GM12865 (cell line): ENCODE measurements around the gene ETF1.

ENCODE experiments used
- DNase-seq: peaks from one replicate; pipeline ENCODE4 v3.0.0; 2010; ENCODE audit warnings: low read depth
- H3K4me3 ChIP-seq: 2 replicates; pipeline ENCODE4 v1.5.1; 2011; ENCODE audit warnings: mild to moderate bottlenecking, low read depth, low read length, control low read depth
- CTCF ChIP-seq: IDR thresholded peaks from 2 replicates; pipeline ENCODE4 v1.5.1; 2011; ENCODE audit warnings: low read length, control low read depth, low read depth, inconsistent platforms; ENCODE audit not compliant: insufficient read depth; ENCODE audit errors: missing control alignments

ETF1 gene

GRCh38 chr5:138464388-138465260 lies 78.4 kb downstream of the ETF1 start:
- peak; percentile 99 for DNase-seq
- peak overlapping the region; percentile 91 for H3K4me3 ChIP-seq

GRCh38 chr5:138464008-138464387 lies 79.0 kb downstream of the ETF1 start:
- peak; percentile 98 for DNase-seq
- TF ChIP-seq CTCF = peak; percentile 81
- peak overlapping the region; percentile 91 for H3K4me3 ChIP-seq

More at GRCh38 chr5:138464388-138465260, 78.4 kb downstream of the ETF1 start:
- no peak for TF ChIP-seq CTCF

GRCh38 chr5:138463419-138464007 lies 79.5 kb downstream of the ETF1 start:
- TF ChIP-seq CTCF = no peak
- peak; percentile 18 for DNase-seq
- H3K4me3 ChIP-seq = peak overlapping the region; percentile 91

DNA sequence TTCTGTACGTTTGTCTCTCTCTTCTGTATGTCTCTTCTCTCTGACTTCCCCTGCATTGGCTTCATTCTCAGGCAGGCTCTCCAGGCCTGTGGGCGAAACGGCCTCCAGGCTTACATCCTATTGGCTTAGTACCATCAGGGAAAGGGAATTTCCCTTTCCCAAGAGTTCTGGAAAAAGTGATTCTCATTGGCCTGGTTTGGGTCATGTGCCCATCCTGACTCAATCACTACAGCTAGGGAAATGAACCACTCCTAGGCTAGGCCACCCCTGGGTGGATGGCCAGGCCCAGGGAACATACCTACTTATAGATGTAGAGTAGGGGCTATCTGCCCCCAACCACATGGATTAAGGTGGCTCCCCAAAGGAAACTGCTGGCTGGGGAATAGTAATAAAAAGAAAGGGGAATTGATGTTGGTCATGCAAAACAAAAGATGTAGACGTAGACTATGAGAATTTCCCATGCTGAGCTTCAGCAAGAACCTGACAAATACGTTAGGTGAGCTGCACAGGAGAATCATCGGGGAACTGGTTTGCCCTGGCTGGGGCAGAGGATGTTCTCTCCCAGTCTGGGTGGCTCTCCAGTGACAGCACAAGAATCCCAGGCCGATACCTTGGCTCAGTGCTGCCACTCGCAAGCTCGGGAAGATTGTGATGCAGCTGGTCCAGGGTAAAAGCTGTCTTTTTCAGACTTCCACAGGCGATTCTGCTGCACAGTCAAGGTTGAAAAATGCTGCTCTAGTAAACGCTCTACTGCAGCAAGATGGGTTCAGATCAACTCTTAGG lies 81.5 kb downstream of the ETF1 start:
- no peak overlapping the region for H3K4me3 ChIP-seq
- no peak for DNase-seq
- no peak for TF ChIP-seq CTCF

DNA sequence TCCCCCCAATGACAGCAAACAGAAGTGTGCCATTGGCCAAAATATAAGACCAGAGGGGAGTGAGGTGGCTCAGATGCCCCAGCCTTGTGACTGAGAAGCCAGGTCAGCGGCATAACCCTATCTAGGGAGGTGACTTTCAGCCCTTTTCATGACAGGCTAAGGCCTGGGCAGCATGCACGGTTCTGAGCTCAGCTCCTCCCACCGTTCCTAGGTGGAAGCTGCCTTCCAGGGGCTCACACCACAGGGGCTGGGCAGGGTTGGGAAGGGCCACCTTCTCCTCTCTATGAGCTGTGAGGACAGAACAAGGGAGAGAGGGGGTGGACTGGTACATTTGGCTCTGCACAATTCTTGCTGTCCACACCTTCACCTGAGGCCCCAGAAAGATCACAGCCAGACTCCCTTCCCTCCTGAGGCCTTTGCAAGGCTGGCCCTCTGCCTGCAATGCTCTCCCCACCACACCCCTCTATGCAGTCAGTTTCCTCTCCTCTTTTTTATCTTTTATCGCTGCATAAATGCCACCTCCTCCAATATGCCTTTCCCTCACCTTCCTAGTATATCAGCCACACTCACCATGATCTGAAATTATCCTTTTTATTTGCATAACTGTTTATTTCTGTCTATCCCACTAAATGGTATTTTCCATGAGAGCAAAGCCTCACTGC lies 82.9 kb downstream of the ETF1 start:
- no peak for DNase-seq
- TF ChIP-seq CTCF = no peak
- H3K4me3 ChIP-seq = no peak overlapping the region

GRCh38 chr5:138459311-138459933 lies 83.6 kb downstream of the ETF1 start:
- H3K4me3 ChIP-seq = no peak overlapping the region
- TF ChIP-seq CTCF = no peak
- peak; percentile 66 for DNase-seq
